GM18508 (cell line): Measurements from ENCODE around the gene TRPM5.
A peak's percentile ranks its signal among the peaks of the same experiment; 100 is the strongest.

Source experiments
- ATAC-seq: cut with Tn5 transposase; IDR thresholded peaks from one replicate; pipeline ENCODE4 v1.9.1; 2021; ENCODE audit warnings: moderate number of reproducible peaks; ENCODE audit not compliant: insufficient read depth, unreplicated experiment

Gene TRPM5

GRCh38 chr11:2409126-2409525, 35.2 kb downstream of the TRPM5 start:
- no peak for ATAC-seq

GRCh38 chr11:2408671-2409070, 35.6 kb downstream of the TRPM5 start:
- no peak for ATAC-seq

GRCh38 chr11:2406878-2407410, 37.4 kb downstream of the TRPM5 start:
- ATAC-seq, result no peak

- no peak for ATAC-seq
These were observed 37.9 kb downstream of the TRPM5 start for GRCh38 chr11:2406451-2406850.

- ATAC-seq, result no peak
These were observed 39.5 kb downstream of the TRPM5 start for GRCh38 chr11:2404735-2405196.

- no peak for ATAC-seq
These were observed 41.2 kb downstream of the TRPM5 start for GRCh38 chr11:2402890-2403645.

GRCh38 chr11:2402106-2402505, 42.2 kb downstream of the TRPM5 start:
- ATAC-seq, result no peak

- no peak for ATAC-seq
These were observed 42.8 kb downstream of the TRPM5 start for GRCh38 chr11:2401436-2401984.

GRCh38 chr11:2400762-2401435, 43.4 kb downstream of the TRPM5 start:
- ATAC-seq, result peak; percentile 3

GRCh38 chr11:2400069-2400761, 44.1 kb downstream of the TRPM5 start, which contains the start of gene TSSC4:
Gene TSSC4 (plus strand): TSS chr11:2400750. CDS start chr11:2402634, 1,884 bp downstream.
- peak; percentile 53 for ATAC-seq

- ATAC-seq, result peak; percentile 1
These were observed 44.7 kb downstream of the TRPM5 start for GRCh38 chr11:2399488-2400068.

- no peak for ATAC-seq
These were observed 45.5 kb downstream of the TRPM5 start for GRCh38 chr11:2398664-2399355.

GRCh38 chr11:2397005-2397404, 47.3 kb downstream of the TRPM5 start:
- ATAC-seq, result no peak

GRCh38 chr11:2396471-2396870, 47.8 kb downstream of the TRPM5 start:
- ATAC-seq, result no peak

- no peak for ATAC-seq
These were observed 48.5 kb downstream of the TRPM5 start for GRCh38 chr11:2395856-2396255.

GRCh38 chr11:2395211-2395730, 49.0 kb downstream of the TRPM5 start:
- ATAC-seq, result no peak

GRCh38 chr11:2394818-2395105, 49.6 kb downstream of the TRPM5 start:
- no peak for ATAC-seq
